ENCODE measurements around the gene ETNK2. TPM values are rescaled to one million over a fixed set of nuclear protein-coding genes. Genes with fewer than 3 reads are reported as not detected.

Gene ETNK2
- total and polyA plus RNA-seq, 2 donors from 2014 or later = 33.3 to 166 TPM

- no peak overlapping the region for H3K9ac ChIP-seq (ENCODE audit: low read length in 3 of 3)
- intact Hi-C loops (cut with DNase I) = loop anchor here (5.0 kb wide), 1 partner anchor 262 kb away; no protein-coding TSS in a partner anchor
- H3K27me3 ChIP-seq (ENCODE audit: control insufficient read depth, insufficient read depth, low read length) = no peaks in the 10 kb centered on the region
- no peak overlapping the region for H3K27ac ChIP-seq (ENCODE audit: low read depth in 2 of 2, low read length in 2 of 2)
- no peak for FAIRE-seq
- no peaks in the 10 kb centered on the region for H3K9me3 ChIP-seq (ENCODE audit: control insufficient read depth in 2 of 3, insufficient read depth in 1 of 3, low read length in 3 of 3)
- H3K4me3 ChIP-seq (ENCODE audit: low read length in 3 of 3) = no peak overlapping the region
- H3K36me3 ChIP-seq (ENCODE audit: control insufficient read depth in 2 of 3, insufficient read depth in 3 of 3, low read length in 3 of 3) = peaks cover 0 to 49% (median 19%) of the 10 kb centered on the region in 3 donors
- peaks cover 0 to 28% (median 25%) of the 10 kb centered on the region in 3 donors for H3K4me1 ChIP-seq (ENCODE audit: control insufficient read depth in 2 of 3, insufficient read depth in 2 of 3, low read depth in 1 of 3, low read length in 3 of 3)
- TF ChIP-seq, protein P1, sequence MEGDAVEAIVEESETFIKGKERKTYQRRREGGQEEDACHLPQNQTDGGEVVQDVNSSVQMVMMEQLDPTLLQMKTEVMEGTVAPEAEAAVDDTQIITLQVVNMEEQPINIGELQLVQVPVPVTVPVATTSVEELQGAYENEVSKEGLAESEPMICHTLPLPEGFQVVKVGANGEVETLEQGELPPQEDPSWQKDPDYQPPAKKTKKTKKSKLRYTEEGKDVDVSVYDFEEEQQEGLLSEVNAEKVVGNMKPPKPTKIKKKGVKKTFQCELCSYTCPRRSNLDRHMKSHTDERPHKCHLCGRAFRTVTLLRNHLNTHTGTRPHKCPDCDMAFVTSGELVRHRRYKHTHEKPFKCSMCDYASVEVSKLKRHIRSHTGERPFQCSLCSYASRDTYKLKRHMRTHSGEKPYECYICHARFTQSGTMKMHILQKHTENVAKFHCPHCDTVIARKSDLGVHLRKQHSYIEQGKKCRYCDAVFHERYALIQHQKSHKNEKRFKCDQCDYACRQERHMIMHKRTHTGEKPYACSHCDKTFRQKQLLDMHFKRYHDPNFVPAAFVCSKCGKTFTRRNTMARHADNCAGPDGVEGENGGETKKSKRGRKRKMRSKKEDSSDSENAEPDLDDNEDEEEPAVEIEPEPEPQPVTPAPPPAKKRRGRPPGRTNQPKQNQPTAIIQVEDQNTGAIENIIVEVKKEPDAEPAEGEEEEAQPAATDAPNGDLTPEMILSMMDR (IDR thresholded peaks at IDR 0.05; ENCODE audit: borderline replicate concordance, extremely low read depth, insufficient read depth) = no peak
- no peak for DNase-seq
These were observed 17.7 kb downstream of the ETNK2 start for GRCh38 chr1:204134103-204134502.

DNA sequence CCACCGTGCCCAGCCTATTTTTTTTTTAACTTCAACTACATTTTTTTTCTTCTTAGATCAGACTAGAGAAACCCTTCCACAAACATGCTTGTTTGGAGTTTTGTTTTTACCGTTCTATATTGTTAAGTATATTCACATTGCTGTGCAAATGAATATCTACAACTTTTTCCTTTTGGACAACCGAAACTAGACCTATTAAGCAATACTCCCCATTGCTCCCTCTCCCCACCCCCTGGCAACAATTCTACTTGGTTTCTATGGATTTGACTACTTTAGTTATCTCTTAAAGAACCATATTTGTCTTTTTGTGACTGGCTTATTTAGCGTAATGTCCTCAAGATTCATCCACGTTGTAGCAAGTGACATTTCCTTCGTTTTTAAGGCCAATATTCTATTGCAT lies 19.1 kb downstream of the ETNK2 start:
- H3K4me1 ChIP-seq (ENCODE audit: control insufficient read depth in 2 of 3, insufficient read depth in 2 of 3, low read depth in 1 of 3, low read length in 3 of 3) = peaks cover 0 to 37% (median 37%) of the 10 kb centered on the region in 3 donors
- H3K36me3 ChIP-seq (ENCODE audit: control insufficient read depth in 2 of 3, insufficient read depth in 3 of 3, low read length in 3 of 3) = peaks cover 0 to 37% (median 12%) of the 10 kb centered on the region in 3 donors
- DNase-seq = no peak
- H3K9ac ChIP-seq (ENCODE audit: low read length in 3 of 3) = no peak overlapping the region
- TF ChIP-seq, protein P1 (IDR thresholded peaks at IDR 0.05; ENCODE audit: borderline replicate concordance, extremely low read depth, insufficient read depth) = no peak
- H3K27ac ChIP-seq (ENCODE audit: low read depth in 2 of 2, low read length in 2 of 2) = no peak overlapping the region
- H3K9me3 ChIP-seq (ENCODE audit: control insufficient read depth in 2 of 3, insufficient read depth in 1 of 3, low read length in 3 of 3) = no peaks in the 10 kb centered on the region
- no peak for FAIRE-seq
- intact Hi-C loops (cut with DNase I) = loop anchor here (5.0 kb wide), 1 partner anchor 260 kb away; no protein-coding TSS in a partner anchor
- H3K4me3 ChIP-seq (ENCODE audit: low read length in 3 of 3) = no peak overlapping the region
- no peaks in the 10 kb centered on the region for H3K27me3 ChIP-seq (ENCODE audit: control insufficient read depth, insufficient read depth, low read length)

DNA sequence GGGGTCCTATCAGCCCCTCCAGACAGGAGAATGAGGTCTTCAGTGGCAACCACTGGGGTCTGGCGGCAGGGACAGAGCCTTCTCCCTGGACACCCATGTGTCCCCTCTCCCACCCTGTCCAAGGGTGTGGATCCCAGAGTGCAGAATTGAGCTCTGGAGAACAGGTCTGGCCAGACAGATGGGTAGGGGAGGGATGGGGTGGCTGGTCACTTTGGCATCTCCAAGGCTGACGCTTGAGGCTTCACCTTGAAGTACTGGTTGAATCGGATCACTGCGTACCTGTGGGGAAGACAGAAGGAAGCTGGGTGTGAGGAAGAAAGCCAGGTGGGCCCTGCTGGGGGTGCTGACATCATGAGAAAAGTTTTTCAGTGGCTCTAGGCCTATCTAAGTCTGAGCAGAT lies 19.9 kb downstream of the ETNK2 start:
- DNase-seq (no peak), FAIRE-seq (no peak)
- H3K27ac ChIP-seq (ENCODE audit: low read depth in 2 of 2, low read length in 2 of 2) = peak overlapping the region; percentile 52 to 56
- H3K9me3 ChIP-seq (ENCODE audit: control insufficient read depth in 2 of 3, insufficient read depth in 1 of 3, low read length in 3 of 3) = no peaks in the 10 kb centered on the region
- H3K36me3 ChIP-seq (ENCODE audit: control insufficient read depth in 2 of 3, insufficient read depth in 3 of 3, low read length in 3 of 3) = peaks cover 0 to 30% (median 12%) of the 10 kb centered on the region in 3 donors
- no peaks in the 10 kb centered on the region for H3K27me3 ChIP-seq (ENCODE audit: control insufficient read depth, insufficient read depth, low read length)
- intact Hi-C loops (cut with DNase I) = loop anchor here (5.0 kb wide), 1 partner anchor 260 kb away; no protein-coding TSS in a partner anchor
- H3K4me1 ChIP-seq (ENCODE audit: control insufficient read depth in 2 of 3, insufficient read depth in 2 of 3, low read depth in 1 of 3, low read length in 3 of 3) = peaks cover 0 to 42% (median 38%) of the 10 kb centered on the region in 3 donors
- H3K9ac ChIP-seq (ENCODE audit: low read length in 3 of 3) = no peak overlapping the region
- H3K4me3 ChIP-seq (ENCODE audit: low read length in 3 of 3) = no peak overlapping the region
- TF ChIP-seq, protein P1 (IDR thresholded peaks at IDR 0.05; ENCODE audit: borderline replicate concordance, extremely low read depth, insufficient read depth) = no peak
